ENCODE results near the gene VTI1A.

- no peak for TF ChIP-seq CTCF (conservative IDR thresholded peaks at IDR 0.05; ENCODE audit: low read length)
- TF ChIP-seq EZH2phosphoT487 (IDR thresholded peaks at IDR 0.05; ENCODE audit: borderline replicate concordance): no peak
Measured at GRCh38 chr10:112769611-112770370, 322.8 kb downstream of the VTI1A start.

Measured in Loucy (cell line).